Measurements from ENCODE around the gene TMCO6.

TMCO6 gene

DNA sequence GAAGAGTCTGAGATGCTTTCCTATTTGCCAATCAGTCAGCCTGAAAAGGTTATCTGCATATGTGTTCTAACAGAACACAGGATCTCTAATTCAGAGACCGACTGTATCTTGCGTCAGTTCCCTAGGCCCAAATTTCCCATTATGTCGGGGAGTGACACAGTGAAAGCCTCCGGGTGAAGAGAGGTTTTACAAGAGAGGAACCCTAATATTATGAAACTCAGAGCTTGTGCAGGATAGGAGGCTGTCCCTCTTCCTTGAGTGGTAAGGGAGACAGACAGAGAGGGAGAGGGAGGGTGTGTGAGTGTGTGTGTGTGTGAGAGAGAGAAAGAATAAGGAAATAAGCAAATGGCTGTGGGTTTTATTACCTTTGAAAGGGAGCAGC lies 8.2 kb upstream of the TMCO6 start:
- no peak for DNase-seq (ENCODE audit: low read depth)
- H3K4me3 ChIP-seq (ENCODE audit: low read depth, low read length): no peak overlapping the region
- TF ChIP-seq, protein P1, sequence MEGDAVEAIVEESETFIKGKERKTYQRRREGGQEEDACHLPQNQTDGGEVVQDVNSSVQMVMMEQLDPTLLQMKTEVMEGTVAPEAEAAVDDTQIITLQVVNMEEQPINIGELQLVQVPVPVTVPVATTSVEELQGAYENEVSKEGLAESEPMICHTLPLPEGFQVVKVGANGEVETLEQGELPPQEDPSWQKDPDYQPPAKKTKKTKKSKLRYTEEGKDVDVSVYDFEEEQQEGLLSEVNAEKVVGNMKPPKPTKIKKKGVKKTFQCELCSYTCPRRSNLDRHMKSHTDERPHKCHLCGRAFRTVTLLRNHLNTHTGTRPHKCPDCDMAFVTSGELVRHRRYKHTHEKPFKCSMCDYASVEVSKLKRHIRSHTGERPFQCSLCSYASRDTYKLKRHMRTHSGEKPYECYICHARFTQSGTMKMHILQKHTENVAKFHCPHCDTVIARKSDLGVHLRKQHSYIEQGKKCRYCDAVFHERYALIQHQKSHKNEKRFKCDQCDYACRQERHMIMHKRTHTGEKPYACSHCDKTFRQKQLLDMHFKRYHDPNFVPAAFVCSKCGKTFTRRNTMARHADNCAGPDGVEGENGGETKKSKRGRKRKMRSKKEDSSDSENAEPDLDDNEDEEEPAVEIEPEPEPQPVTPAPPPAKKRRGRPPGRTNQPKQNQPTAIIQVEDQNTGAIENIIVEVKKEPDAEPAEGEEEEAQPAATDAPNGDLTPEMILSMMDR (IDR thresholded peaks at IDR 0.05; ENCODE audit: control insufficient read depth, extremely low read depth, insufficient read depth): no peak

DNA sequence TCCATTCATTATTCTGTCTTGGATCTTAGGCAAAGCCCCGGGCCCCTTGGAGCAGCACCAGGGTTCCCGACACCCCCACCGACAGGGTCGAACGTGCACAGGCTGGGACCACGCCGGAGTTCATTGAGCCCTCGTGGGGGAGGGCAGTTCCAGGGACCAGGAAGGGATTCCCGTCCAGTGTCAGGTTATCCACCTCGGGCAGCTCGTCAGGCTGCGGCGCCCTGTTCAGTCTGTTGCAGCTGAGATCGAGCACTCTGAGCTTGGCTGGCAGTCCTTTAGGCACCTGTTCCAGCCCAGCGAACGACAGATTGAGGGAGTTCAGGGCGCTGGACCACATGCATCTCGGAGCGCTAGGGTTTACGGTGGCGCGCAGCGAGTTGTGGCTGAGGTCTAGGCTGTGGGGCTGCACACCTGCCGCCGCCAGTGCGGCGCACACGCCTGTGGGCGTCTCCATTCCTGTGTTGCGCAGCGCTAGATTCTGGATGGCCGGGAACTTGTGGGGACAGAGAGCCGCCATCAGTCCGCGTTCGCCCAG lies 7.4 kb upstream of the TMCO6 start:
- no peak overlapping the region for H3K4me3 ChIP-seq (ENCODE audit: low read depth, low read length)
- no peak for DNase-seq (ENCODE audit: low read depth)
- TF ChIP-seq, protein P1 (IDR thresholded peaks at IDR 0.05; ENCODE audit: control insufficient read depth, extremely low read depth, insufficient read depth): no peak

DNA sequence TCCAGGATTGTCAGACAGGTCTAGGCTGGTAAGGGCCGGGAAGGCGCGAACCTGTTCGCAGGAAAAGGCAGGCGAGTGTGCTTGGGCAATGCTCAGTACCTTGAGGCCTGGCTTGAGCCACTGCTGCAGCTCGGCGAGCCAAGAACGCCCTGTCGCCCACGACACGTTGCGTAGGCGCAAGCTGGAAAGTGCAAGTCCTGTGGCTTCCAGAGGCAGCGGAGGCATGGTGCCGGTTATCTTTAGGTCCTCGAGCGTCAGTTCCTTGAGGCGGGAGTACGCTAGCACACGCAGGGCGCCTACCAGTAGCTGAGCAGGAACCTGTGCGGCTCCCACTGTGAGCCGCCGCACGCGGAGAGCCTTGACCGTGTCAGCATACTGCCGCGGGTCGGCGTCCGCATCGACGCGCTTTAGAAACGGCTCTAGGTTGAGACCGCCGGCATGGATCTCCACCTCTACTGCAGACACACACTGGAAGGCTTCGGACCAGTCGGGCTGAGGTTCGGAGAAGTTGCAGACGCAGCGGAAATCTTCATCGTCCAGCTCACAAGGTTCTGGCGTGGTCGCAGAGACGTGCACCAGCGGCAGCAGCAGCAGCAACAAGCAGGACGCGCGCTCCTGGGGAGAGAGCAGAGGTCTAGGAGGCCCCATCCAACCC lies 6.8 kb upstream of the TMCO6 start:
- DNase-seq (ENCODE audit: low read depth): no peak
- H3K4me3 ChIP-seq (ENCODE audit: low read depth, low read length): no peak overlapping the region
- TF ChIP-seq, protein P1 (IDR thresholded peaks at IDR 0.05; ENCODE audit: control insufficient read depth, extremely low read depth, insufficient read depth): no peak

DNA sequence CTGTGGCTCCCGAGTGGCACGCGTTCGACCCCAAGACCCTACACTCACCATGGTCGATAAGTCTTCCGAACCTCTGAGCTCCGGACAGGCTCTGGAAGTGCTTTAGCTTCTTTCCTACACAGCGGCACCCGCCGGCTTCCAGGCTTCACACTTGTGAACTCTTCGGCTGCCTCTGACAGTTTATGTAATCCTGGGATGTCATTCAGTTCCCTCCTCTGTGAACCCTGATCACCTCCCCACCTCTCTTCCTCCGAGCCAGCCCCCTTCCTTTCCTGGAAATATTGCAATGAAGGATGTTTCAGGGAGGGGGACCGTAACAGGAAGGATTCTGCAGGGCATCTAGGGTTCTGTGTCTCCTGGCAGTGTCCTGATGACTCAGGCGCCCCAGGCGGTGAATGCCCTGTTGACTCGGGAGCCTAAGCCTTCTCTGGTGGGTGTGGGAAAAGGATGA lies 6.2 kb upstream of the TMCO6 start, which contains the start of gene CD14:
Gene CD14, minus strand, starts transcription at position 155 of the 451 bp plus-strand sequence. Its CDS starts 104 bp downstream, at position 51.
- no peak within 1 kb of the TSS for H3K4me3 ChIP-seq (ENCODE audit: low read depth, low read length)
- no peak for DNase-seq (ENCODE audit: low read depth)
- TF ChIP-seq, protein P1 (IDR thresholded peaks at IDR 0.05; ENCODE audit: control insufficient read depth, extremely low read depth, insufficient read depth): no peak

DNA sequence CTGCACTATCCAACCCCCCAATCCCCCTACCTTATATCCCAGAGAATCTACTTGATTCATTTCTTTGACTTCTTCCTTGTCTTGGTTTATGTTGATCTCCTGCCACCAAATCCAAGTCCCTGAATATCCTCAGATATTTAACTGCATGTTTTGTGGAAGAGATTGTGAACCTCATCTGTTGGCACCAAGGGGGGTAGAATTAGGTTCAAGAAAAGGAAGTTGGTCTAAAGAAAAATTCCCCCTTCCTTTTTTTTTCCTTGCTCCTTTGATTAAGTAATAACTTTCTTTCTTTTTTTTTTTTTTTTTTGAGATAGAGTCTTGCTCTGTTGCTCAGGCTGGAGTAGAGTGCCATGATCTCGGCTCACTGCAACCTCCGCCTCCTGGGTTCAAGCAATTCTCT lies 5.8 kb upstream of the TMCO6 start:
- no peak for DNase-seq (ENCODE audit: low read depth)
- H3K4me3 ChIP-seq (ENCODE audit: low read depth, low read length): no peak overlapping the region
- TF ChIP-seq, protein P1 (IDR thresholded peaks at IDR 0.05; ENCODE audit: control insufficient read depth, extremely low read depth, insufficient read depth): no peak

DNA sequence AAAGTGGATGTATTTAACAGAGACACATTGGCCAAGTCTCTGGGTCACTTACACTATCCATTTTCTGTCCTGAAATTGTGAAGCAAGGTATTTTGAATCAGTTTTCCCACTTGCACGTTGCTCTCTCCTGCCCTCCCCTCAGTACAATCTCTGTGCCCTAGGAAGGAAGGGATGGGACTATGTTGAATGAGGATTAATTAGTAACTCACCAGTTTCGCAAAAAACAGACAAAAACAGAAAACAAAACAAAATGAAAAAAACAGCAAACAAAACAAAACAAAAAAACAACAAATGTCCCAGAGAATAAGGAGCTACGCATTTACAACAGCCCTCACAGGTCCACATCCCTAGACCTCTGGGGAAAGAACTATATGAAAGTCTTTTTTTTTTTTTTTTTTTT lies 5.1 kb upstream of the TMCO6 start:
- TF ChIP-seq, protein P1 (IDR thresholded peaks at IDR 0.05; ENCODE audit: control insufficient read depth, extremely low read depth, insufficient read depth): no peak
- DNase-seq (ENCODE audit: low read depth): no peak
- H3K4me3 ChIP-seq (ENCODE audit: low read depth, low read length): no peak overlapping the region

Measured in LNCaP clone FGC (cell line).